Measurements from ENCODE around the gene LIX1. TPM values are rescaled to one million over a fixed set of nuclear protein-coding genes. Genes with fewer than 3 reads are reported as not detected.

Gene LIX1
- total and polyA plus RNA-seq, 2 of the 13 experiments (the other 11 are each of a cell fraction or from before 2014, with no cell fraction given): not detected

DNA sequence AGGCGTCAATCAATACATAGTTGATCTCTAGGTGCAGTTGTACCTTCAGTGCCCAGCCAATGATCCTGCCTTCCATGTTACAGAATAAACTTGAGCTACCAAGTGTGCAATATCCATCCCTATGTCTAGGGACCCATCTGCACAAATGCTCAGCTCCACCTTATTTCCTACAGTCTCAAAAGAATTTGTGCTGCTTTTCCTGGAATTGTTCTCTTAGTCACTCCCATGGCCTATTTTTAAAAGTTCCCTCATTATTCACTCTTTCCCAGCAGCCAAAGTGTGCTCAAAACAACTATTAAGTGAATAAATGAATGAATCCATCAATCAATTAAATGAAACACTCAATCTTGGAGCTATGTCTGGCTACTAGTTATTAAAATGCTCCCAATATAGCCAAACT is 14.7 kb downstream of the LIX1 start (continued):
- TF ChIP-seq, protein P1, sequence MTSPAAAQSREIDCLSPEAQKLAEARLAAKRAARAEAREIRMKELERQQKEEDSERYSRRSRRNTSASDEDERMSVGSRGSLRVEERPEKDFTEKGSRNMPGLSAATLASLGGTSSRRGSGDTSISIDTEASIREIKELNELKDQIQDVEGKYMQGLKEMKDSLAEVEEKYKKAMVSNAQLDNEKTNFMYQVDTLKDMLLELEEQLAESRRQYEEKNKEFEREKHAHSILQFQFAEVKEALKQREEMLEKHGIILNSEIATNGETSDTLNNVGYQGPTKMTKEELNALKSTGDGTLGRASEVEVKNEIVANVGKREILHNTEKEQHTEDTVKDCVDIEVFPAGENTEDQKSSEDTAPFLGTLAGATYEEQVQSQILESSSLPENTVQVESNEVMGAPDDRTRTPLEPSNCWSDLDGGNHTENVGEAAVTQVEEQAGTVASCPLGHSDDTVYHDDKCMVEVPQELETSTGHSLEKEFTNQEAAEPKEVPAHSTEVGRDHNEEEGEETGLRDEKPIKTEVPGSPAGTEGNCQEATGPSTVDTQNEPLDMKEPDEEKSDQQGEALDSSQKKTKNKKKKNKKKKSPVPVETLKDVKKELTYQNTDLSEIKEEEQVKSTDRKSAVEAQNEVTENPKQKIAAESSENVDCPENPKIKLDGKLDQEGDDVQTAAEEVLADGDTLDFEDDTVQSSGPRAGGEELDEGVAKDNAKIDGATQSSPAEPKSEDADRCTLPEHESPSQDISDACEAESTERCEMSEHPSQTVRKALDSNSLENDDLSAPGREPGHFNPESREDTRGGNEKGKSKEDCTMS (CRISPR knock-in tag; conservative IDR thresholded peaks at IDR 0.05): no peak
- no peak for TF ChIP-seq MAF1 (CRISPR knock-in tag; IDR thresholded peaks at IDR 0.05; ENCODE audit: borderline replicate concordance)
- TF ChIP-seq, protein P2, sequence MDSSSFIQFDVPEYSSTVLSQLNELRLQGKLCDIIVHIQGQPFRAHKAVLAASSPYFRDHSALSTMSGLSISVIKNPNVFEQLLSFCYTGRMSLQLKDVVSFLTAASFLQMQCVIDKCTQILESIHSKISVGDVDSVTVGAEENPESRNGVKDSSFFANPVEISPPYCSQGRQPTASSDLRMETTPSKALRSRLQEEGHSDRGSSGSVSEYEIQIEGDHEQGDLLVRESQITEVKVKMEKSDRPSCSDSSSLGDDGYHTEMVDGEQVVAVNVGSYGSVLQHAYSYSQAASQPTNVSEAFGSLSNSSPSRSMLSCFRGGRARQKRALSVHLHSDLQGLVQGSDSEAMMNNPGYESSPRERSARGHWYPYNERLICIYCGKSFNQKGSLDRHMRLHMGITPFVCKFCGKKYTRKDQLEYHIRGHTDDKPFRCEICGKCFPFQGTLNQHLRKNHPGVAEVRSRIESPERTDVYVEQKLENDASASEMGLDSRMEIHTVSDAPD (CRISPR knock-in tag; IDR thresholded peaks at IDR 0.05): no peak

DNA sequence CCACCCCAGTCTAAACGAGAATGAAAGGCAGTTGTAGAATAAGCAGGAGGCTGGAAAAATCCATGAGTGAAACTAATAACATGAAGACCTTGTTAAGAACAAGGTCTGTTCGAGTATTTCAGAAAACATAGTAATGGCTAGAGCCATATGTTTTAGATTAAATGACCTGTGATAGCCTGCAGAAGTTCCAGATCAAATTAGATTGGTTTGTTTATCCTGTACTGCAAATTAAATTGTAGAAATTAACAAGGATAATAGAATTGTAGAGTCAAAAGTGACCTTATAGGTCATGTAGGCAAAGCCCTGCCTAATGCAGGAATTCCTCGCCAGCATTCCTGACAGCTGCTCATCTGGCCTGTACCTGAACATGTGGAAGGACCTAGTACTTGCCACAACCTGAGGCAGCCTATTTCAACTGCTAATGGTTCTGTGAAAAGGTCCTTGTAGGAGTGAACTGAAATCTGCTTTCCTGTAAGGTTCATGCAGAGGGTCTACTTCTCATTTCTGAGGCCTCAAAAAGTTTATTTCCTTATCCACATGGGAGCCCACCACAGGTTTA is 17.2 kb downstream of the LIX1 start:
- no peak overlapping the region for H3K4me2 ChIP-seq (ENCODE audit: low read depth, low read length)
- no peak overlapping the region for H3K4me3 ChIP-seq (replicated peaks in 1 of 3; ENCODE audit: insufficient read depth in 1 of 3, low read depth in 2 of 3, low read length in 3 of 3)
- H3K9me3 ChIP-seq (ENCODE audit: low read length): no peaks in the 10 kb centered on the region
- in situ Hi-C loops (cut with HindIII; ENCODE audit: extremely low pct_ligation_motif_present, low pct_unique_long_range_greater_than_20kb): no loop called here
- H3K27me3 ChIP-seq (ENCODE audit: control insufficient read depth in 1 of 2, insufficient read depth in 2 of 2, low read length in 2 of 2): no peaks in the 10 kb centered on the region; a peak in 1 of 5 replicates
- WGBS (ENCODE audit: low lambda C conversion rate): 7% methylated on average over 3 of the region's 3 CpGs
- no peak overlapping the region for H3K9ac ChIP-seq (ENCODE audit: insufficient read depth, low read depth, low read length)
- POLR2A ChIA-PET: no interaction called here
- no peak for DNase-seq (ENCODE audit: low spot score)
- no peak for ATAC-seq
- CTCF ChIA-PET (ENCODE audit: low intra/inter-chr PET ratio, low total read pairs): no interaction called here
- intact Hi-C loops (cut with micrococcal nuclease; ENCODE audit: unreplicated experiment): no loop called here
- BruUV-seq (replicated peaks): no TSS peak
- no peaks in the 10 kb centered on the region for H3K79me2 ChIP-seq (ENCODE audit: insufficient read depth, low read length)
- H3K36me3 ChIP-seq (replicated peaks in 1 of 2; ENCODE audit: control insufficient read depth in 1 of 2, insufficient read depth in 2 of 2, low read length in 2 of 2): no peaks in the 10 kb centered on the region
- no peak for FAIRE-seq
- H3K4me1 ChIP-seq (ENCODE audit: insufficient read depth, low read length): no peaks in the 10 kb centered on the region
- no peaks in the 10 kb centered on the region for H4K20me1 ChIP-seq (ENCODE audit: insufficient read depth, low read length)
- H2AFZ ChIP-seq (ENCODE audit: low read length): no peak overlapping the region
- H3K27ac ChIP-seq (ENCODE audit: extremely low read length, insufficient read depth, low read length): no peak overlapping the region
- TF ChIP-seq ESRRA (CRISPR knock-in tag; IDR thresholded peaks at IDR 0.05; ENCODE audit: low read depth) (no peak), ZNF563 (CRISPR knock-in tag; IDR thresholded peaks at IDR 0.05) (no peak), HOXA7 (CRISPR knock-in tag; IDR thresholded peaks at IDR 0.05) (no peak), CREB1 (IDR thresholded peaks at IDR 0.05) (no peak), CREB1 (CRISPR knock-in tag; IDR thresholded peaks at IDR 0.05) (no peak), JUN (CRISPR knock-in tag; IDR thresholded peaks at IDR 0.05) (no peak)
- TF ChIP-seq, protein P3, sequence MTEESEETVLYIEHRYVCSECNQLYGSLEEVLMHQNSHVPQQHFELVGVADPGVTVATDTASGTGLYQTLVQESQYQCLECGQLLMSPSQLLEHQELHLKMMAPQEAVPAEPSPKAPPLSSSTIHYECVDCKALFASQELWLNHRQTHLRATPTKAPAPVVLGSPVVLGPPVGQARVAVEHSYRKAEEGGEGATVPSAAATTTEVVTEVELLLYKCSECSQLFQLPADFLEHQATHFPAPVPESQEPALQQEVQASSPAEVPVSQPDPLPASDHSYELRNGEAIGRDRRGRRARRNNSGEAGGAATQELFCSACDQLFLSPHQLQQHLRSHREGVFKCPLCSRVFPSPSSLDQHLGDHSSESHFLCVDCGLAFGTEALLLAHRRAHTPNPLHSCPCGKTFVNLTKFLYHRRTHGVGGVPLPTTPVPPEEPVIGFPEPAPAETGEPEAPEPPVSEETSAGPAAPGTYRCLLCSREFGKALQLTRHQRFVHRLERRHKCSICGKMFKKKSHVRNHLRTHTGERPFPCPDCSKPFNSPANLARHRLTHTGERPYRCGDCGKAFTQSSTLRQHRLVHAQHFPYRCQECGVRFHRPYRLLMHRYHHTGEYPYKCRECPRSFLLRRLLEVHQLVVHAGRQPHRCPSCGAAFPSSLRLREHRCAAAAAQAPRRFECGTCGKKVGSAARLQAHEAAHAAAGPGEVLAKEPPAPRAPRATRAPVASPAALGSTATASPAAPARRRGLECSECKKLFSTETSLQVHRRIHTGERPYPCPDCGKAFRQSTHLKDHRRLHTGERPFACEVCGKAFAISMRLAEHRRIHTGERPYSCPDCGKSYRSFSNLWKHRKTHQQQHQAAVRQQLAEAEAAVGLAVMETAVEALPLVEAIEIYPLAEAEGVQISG (CRISPR knock-in tag; IDR thresholded peaks at IDR 0.05): no peak
- TF ChIP-seq, protein P4, sequence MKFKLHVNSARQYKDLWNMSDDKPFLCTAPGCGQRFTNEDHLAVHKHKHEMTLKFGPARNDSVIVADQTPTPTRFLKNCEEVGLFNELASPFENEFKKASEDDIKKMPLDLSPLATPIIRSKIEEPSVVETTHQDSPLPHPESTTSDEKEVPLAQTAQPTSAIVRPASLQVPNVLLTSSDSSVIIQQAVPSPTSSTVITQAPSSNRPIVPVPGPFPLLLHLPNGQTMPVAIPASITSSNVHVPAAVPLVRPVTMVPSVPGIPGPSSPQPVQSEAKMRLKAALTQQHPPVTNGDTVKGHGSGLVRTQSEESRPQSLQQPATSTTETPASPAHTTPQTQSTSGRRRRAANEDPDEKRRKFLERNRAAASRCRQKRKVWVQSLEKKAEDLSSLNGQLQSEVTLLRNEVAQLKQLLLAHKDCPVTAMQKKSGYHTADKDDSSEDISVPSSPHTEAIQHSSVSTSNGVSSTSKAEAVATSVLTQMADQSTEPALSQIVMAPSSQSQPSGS (CRISPR knock-in tag; IDR thresholded peaks at IDR 0.05): no peak
- TF ChIP-seq, protein P5, sequence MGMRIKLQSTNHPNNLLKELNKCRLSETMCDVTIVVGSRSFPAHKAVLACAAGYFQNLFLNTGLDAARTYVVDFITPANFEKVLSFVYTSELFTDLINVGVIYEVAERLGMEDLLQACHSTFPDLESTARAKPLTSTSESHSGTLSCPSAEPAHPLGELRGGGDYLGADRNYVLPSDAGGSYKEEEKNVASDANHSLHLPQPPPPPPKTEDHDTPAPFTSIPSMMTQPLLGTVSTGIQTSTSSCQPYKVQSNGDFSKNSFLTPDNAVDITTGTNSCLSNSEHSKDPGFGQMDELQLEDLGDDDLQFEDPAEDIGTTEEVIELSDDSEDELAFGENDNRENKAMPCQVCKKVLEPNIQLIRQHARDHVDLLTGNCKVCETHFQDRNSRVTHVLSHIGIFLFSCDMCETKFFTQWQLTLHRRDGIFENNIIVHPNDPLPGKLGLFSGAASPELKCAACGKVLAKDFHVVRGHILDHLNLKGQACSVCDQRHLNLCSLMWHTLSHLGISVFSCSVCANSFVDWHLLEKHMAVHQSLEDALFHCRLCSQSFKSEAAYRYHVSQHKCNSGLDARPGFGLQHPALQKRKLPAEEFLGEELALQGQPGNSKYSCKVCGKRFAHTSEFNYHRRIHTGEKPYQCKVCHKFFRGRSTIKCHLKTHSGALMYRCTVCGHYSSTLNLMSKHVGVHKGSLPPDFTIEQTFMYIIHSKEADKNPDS (CRISPR knock-in tag; IDR thresholded peaks at IDR 0.05): no peak
